Endothelial cell of umbilical vein (primary cell): ENCODE data around the gene STARD4. TPM values are rescaled to one million over a fixed set of nuclear protein-coding genes. Genes with fewer than 3 reads are reported as not detected.

Experiments used
- BruUV-seq: library from RNA; stranded (reverse); fragments of 400-500 nt; replicated peaks from 2 replicates; lab custom pipeline; 2021; lab: Mats Ljungman, UMichigan
- CTCF ChIA-PET: fragments of 300-600, 350-600 bp; sonication (Branson Sonifier 250); formaldehyde crosslinking; loops from one replicate; lab custom pipeline; 2021; ENCODE audit warnings: antibody characterized with exemption, inconsistent platforms; lab: Charles Lee
- POLR2A ChIA-PET: fragments of 300-600, 350-600 bp; sonication (Branson Sonifier 250); formaldehyde crosslinking; loops from one replicate; lab custom pipeline; 2021; ENCODE audit warnings: antibody characterized with exemption, inconsistent platforms; lab: Charles Lee
- DNase-seq: peaks from one replicate; pipeline ENCODE4 v3.0.0-alpha.2; 2011; ENCODE audit warnings: low read depth, low spot score
- FAIRE-seq: peaks from 2 replicates; lab custom pipeline; 2011; peaks lifted over from hg19 to GRCh38; lab: Jason Lieb, UNC
- H2AFZ ChIP-seq: 2 replicates; pipeline ENCODE4 v1.6.0; 2012; ENCODE audit warnings: low read depth, low read length, control low read depth, inconsistent platforms
- H3K27ac ChIP-seq: 2 replicates; pipeline ENCODE4 v1.5.1; 2011; ENCODE audit warnings: low read depth, mild to moderate bottlenecking, control low read depth, low read length, moderate library complexity; ENCODE audit not compliant: insufficient read depth
- H3K27me3 ChIP-seq, 2 experiments: 2 replicates each; pipeline versions ENCODE4 v1.6.0 to v1.6.1; 2011; ENCODE audit warnings: low read length in 2 of 2, mixed read lengths in 1 of 2; ENCODE audit not compliant: control insufficient read depth in 2 of 2, insufficient read depth in 2 of 2
- H3K36me3 ChIP-seq, 2 experiments: 2 replicates in 1 of 2; 3 replicates in 1 of 2; pipeline ENCODE4 v1.5.1; 2011; ENCODE audit warnings: low read length in 2 of 2, mild to moderate bottlenecking in 1 of 2, moderate library complexity in 1 of 2; ENCODE audit not compliant: control insufficient read depth in 2 of 2, insufficient read depth in 2 of 2; ENCODE audit errors: extremely low read depth in 1 of 2
- H3K4me1 ChIP-seq: 3 replicates; pipeline ENCODE4 v1.5.1; 2011; ENCODE audit warnings: mild to moderate bottlenecking, low read length; ENCODE audit not compliant: control insufficient read depth, insufficient read depth; ENCODE audit errors: extremely low read depth
- H3K4me2 ChIP-seq: 2 replicates; pipeline ENCODE4 v1.6.1; 2011; ENCODE audit warnings: low read length, control low read depth, mixed read lengths; ENCODE audit not compliant: insufficient read depth
- H3K4me3 ChIP-seq, 3 experiments: fragments of 200-600 bp in 1 of 3; sonication (generic), shearing (Covaris generic) in 1 of 3; replicated peaks in 1 of 3; 2 replicates each; pipeline ENCODE4 v1.5.1; 2011 to 2016; ENCODE audit warnings: control low read depth in 3 of 3, low read length in 3 of 3, mild to moderate bottlenecking in 2 of 3, inconsistent platforms in 1 of 3, low read depth in 1 of 3, moderate library complexity in 1 of 3; ENCODE audit not compliant: insufficient read depth in 1 of 3
- H3K79me2 ChIP-seq: 2 replicates; pipeline ENCODE4 v1.6.0; 2012; ENCODE audit warnings: low read length, inconsistent platforms; ENCODE audit not compliant: control insufficient read depth, insufficient read depth
- H3K9ac ChIP-seq: replicated peaks from 2 replicates; pipeline ENCODE3; 2011; ENCODE audit warnings: low read length, control low read depth; ENCODE audit not compliant: insufficient read depth; ENCODE audit errors: extremely low read depth
- H3K9me1 ChIP-seq: replicated peaks from 3 replicates; pipeline ENCODE4 v1.6.0; 2011; ENCODE audit warnings: mild to moderate bottlenecking, low read length; ENCODE audit not compliant: control insufficient read depth, insufficient read depth; ENCODE audit errors: extremely low read depth
- H3K9me3 ChIP-seq: replicated peaks from 2 replicates; pipeline ENCODE4 v1.5.1; 2012; ENCODE audit warnings: low read length, inconsistent platforms; ENCODE audit not compliant: control insufficient read depth, insufficient read depth
- H4K20me1 ChIP-seq: replicated peaks from 2 replicates; pipeline ENCODE3; 2011; ENCODE audit warnings: mild to moderate bottlenecking, low read length; ENCODE audit not compliant: control insufficient read depth, insufficient read depth; ENCODE audit errors: extremely low read depth
- EZH2 ChIP-seq: IDR thresholded peaks from 2 replicates; pipeline ENCODE4 v1.6.1; 2012; ENCODE audit warnings: borderline replicate concordance, low read depth, mild to moderate bottlenecking, moderate library complexity, low read length, inconsistent platforms; ENCODE audit not compliant: severe bottlenecking
- FOS ChIP-seq: IDR thresholded peaks from 2 replicates; pipeline ENCODE4 v1.6.1; 2011; ENCODE audit warnings: mild to moderate bottlenecking, low read length, moderate library complexity, borderline replicate concordance; ENCODE audit not compliant: insufficient read depth
- GATA2 ChIP-seq: IDR thresholded peaks from 2 replicates; pipeline ENCODE4 v1.7.0; 2011; ENCODE audit warnings: low read depth, mild to moderate bottlenecking, moderate library complexity, mixed read lengths, low read length; ENCODE audit not compliant: insufficient read length, insufficient read depth
- MAX ChIP-seq: IDR thresholded peaks from 2 replicates; pipeline ENCODE4 v1.6.1; 2011; ENCODE audit not compliant: insufficient read depth, insufficient read length
- MYC ChIP-seq: IDR thresholded peaks from one replicate; pipeline ENCODE4 v1.6.1; 2011; ENCODE audit warnings: mild to moderate bottlenecking, low read depth, low read length
- POLR2A ChIP-seq: IDR thresholded peaks from 2 replicates; pipeline ENCODE4 v1.6.1; 2012; ENCODE audit warnings: low read depth, mild to moderate bottlenecking, control low read depth, low read length
- POLR2AphosphoS5 ChIP-seq: IDR thresholded peaks from 2 replicates; pipeline ENCODE4 v1.6.1; 2012; ENCODE audit warnings: low read depth, mild to moderate bottlenecking, control low read depth, low read length, moderate library complexity; ENCODE audit not compliant: insufficient read depth
- dilution Hi-C: fragments of 300-500 bp; cut with MboI; formaldehyde crosslinking; loops from one replicate; pipeline ENCODE4 v1.15.0; 2019; ENCODE audit warnings: low sequenced_read_pairs; ENCODE audit not compliant: extremely low pct_ligation_motif_present
- intact Hi-C: fragments of 100-400 bp; cut with micrococcal nuclease; formaldehyde crosslinking; loops from one replicate; pipeline ENCODE4 v1.10.0; 2022
- polyA plus RNA-seq, 4 experiments: library from polyadenylated mRNA; depleted of rRNA in 3 of 4; stranded (reverse) in 3 of 4; unstranded in 1 of 4; fragments of >200 nt; gene quantifications; 2 replicates each; pipeline versions ENCODE4 v1.2.1 to v1.2.3, GENCODE V29; 2011 to 2012; ENCODE audit warnings: missing spikeins in 1 of 4
- total RNA-seq: library from RNA; stranded (reverse); gene quantifications from 2 replicates; pipeline ENCODE4 v1.2.3, GENCODE V29; 2021

Gene STARD4
- total and polyA plus RNA-seq, 2 donors (not counting 3 experiments of a cell fraction or from before 2014, with no cell fraction given) = 33.6 to 77.1 TPM

- peak; percentile 25 for DNase-seq
- FAIRE-seq = no peak
- Histone ChIP-seq H4K20me1 (no peaks in the 10 kb centered on the region), H3K4me2 (no peak overlapping the region), H3K79me2 (peaks cover 9% of the 10 kb centered on the region), H3K4me1 (no peaks in the 10 kb centered on the region), H3K27ac (peak overlapping the region; percentile 18), H3K9me3 (no peaks in the 10 kb centered on the region), H3K9ac (no peak overlapping the region), H3K4me3 (no peak overlapping the region), H3K27me3 (no peaks in the 10 kb centered on the region), H3K36me3 (peaks cover 2 to 32% of the 10 kb centered on the region in 2 experiments), H3K9me1 (no peaks in the 10 kb centered on the region), H2AFZ (no peak overlapping the region)
- ChIA-PET POLR2A (no interaction called here), CTCF (interaction anchor here (1.5 kb wide), 1 partner anchor 37 kb away, joined by 6 read pairs; no protein-coding TSS in a partner anchor)
- TF ChIP-seq POLR2A (no peak), FOS (no peak)
- no TSS peak for BruUV-seq
- dilution Hi-C loops (no loop called here), intact Hi-C loops (no loop called here)
These were observed 17.9 kb downstream of the STARD4 start for GRCh38 chr5:111494355-111494999.

- H3K27me3 ChIP-seq = no peaks in the 10 kb centered on the region
- H3K4me1 ChIP-seq = no peaks in the 10 kb centered on the region
- H3K9me1 ChIP-seq = no peaks in the 10 kb centered on the region
- H3K4me3 ChIP-seq = no peak overlapping the region
- H3K9ac ChIP-seq = no peak overlapping the region
- ChIA-PET POLR2A (interaction anchor here (0.7 kb wide), 1 partner anchor 493 kb away, joined by 3 read pairs; no protein-coding TSS in a partner anchor), CTCF (interaction anchor here (1.4 to 1.6 kb wide), 2 partner anchors 14 to 39 kb away, joined by 3 to 4 read pairs; no protein-coding TSS in a partner anchor)
- peaks cover 1% of the 10 kb centered on the region for H3K79me2 ChIP-seq
- no TSS peak for BruUV-seq
- intact Hi-C loops = no loop called here
- no peak for DNase-seq
- H3K9me3 ChIP-seq = no peaks in the 10 kb centered on the region
- no peak overlapping the region for H3K4me2 ChIP-seq
- TF ChIP-seq MAX (no peak), MYC (no peak), POLR2AphosphoS5 (no peak), POLR2A (no peak), GATA2 (no peak), FOS (no peak), EZH2 (no peak)
- no peak overlapping the region for H3K27ac ChIP-seq
- dilution Hi-C loops = no loop called here
- H4K20me1 ChIP-seq = no peaks in the 10 kb centered on the region
- no peak for FAIRE-seq
- no peak overlapping the region for H2AFZ ChIP-seq
- peaks cover 2 to 21% of the 10 kb centered on the region in 2 experiments for H3K36me3 ChIP-seq
These were observed 19.3 kb downstream of the STARD4 start for GRCh38 chr5:111493031-111493430.
